GM12872 (cell line): ENCODE data around the gene SLC5A6.

Experiments used
- TF ChIP-seq, protein P1 (sequence below): IDR thresholded peaks from 3 replicates; pipeline ENCODE4 v1.5.1; 2011; ENCODE audit warnings: low read depth, mild to moderate bottlenecking, low read length, moderate library complexity; ENCODE audit not compliant: insufficient read depth

SLC5A6 gene

DNA sequence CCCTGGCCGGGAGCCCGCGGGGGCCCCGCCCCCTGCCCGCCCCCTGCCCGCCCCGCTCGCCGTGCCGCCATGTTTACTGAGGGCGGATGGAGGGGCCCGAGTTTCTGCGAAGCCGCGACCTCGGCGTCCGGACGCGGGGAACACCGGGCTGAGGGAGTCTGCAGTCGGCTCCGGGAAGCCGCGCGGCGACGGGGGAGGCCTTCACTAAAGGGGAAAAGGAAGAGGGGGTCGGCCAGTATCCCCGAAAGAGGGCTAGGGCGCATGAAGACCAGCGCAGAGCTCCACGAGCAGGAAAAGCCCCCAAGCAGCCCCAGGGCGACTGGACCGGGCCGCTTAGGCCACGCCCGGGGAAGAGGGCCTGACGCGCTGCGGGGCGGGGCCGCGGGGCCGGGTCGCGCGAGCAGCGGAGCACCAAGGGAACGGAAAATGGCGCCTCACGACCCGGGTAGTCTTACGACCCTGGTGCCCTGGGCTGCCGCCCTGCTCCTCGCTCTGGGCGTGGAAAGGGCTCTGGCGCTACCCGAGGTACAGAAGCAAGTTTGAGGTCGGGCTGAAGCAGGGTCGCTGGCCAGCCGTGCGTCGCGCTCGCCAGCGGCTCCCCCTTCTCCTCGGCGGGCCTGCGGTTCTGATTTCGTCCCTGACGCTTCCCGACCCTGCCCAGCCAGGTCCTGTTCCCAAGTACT is at the start of gene SLC5A6, which contains the start of gene ATRAID:
Gene SLC5A6, minus strand, starts transcription at position 326 of the 683 bp plus-strand sequence. CDS start 4,618 bp downstream, outside the sequence.
Gene ATRAID, plus strand, starts transcription at position 99 of the 683 bp plus-strand sequence. Its CDS starts 328 bp downstream, at position 427.
- TF ChIP-seq, protein P1, sequence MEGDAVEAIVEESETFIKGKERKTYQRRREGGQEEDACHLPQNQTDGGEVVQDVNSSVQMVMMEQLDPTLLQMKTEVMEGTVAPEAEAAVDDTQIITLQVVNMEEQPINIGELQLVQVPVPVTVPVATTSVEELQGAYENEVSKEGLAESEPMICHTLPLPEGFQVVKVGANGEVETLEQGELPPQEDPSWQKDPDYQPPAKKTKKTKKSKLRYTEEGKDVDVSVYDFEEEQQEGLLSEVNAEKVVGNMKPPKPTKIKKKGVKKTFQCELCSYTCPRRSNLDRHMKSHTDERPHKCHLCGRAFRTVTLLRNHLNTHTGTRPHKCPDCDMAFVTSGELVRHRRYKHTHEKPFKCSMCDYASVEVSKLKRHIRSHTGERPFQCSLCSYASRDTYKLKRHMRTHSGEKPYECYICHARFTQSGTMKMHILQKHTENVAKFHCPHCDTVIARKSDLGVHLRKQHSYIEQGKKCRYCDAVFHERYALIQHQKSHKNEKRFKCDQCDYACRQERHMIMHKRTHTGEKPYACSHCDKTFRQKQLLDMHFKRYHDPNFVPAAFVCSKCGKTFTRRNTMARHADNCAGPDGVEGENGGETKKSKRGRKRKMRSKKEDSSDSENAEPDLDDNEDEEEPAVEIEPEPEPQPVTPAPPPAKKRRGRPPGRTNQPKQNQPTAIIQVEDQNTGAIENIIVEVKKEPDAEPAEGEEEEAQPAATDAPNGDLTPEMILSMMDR: no peak

DNA sequence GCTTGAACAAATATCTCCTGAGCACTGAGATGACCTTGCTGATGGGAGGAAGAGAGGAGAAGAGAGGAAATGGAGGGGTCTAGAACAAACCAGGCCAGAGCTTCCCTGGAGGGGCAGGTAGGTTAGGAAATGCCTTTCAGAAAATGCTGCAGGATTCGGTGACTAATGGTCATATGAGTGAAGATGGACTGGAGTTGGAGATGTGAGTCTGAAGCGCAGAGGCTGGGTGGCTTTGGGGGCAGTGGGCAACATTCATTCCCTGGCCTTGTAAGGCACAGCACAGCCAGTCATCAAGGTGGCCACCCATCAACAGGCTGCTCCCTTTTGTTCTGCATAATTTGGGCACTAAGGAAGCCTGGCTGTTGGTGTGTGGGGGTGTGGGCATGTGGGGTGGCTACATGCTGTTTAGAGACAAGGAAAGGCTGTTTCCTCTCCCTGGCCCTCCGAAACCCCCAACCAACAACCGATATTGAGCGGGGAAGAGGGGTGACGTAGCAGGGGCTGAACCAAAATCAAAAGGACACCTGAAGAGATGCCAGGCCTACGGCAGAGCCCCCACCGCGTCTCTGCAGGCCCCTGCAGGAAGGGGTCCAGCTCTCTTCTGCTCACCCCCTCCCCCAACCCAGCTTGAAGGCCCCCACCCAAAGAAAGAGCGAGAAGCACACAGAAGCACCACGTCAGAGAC is 49.3 kb upstream of the SLC5A6 start:
- TF ChIP-seq, protein P1: no peak

DNA sequence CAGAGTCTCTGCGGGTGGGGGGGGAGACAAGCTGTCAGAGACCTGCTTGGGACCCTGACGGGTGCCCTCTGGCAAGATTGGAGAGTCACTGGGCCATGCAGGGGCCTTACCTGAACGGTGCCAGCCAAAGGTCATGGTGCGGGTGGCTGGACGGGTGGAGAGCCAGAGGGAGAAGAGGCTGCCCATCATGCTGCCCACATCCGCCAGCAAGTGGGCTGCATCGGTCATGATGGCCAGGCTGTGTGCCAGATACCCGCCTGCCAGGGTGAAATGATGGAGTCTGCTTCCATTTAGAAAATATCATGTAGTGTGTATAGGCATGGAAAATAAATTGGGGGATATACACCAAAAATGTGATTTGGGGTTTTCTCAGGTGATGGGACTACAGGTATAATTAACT is 46.0 kb upstream of the SLC5A6 start:
- TF ChIP-seq, protein P1: no peak

DNA sequence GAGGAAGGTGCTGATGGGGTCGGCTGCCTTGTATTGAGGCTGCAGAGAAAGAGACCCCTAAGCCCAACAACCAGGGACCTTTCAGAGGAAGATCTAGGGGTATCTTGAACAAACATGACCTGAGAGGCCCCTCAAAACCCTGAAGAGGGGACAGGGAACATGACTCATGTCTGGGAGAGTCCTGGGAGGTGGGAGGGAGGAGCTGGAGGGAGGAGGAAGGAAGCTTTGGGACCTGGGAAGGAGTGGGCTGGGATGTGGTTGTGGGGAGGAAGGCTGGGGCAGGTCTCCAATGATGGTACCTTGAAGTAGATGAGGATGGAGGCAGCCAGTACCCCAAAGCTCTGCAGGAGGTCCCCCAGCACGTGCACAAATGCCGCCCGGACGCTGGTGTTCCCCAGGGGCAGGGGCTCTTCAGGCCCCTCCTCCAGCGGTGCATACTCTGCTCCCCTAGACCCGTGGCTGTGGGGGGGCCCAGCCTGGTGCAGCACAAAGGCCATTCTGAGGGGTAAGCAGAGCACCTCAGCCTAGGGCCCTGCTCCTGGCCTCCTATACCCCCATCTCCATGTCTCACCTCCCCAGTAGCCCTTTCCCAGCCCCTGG is 44.9 kb upstream of the SLC5A6 start:
- TF ChIP-seq, protein P1: no peak

DNA sequence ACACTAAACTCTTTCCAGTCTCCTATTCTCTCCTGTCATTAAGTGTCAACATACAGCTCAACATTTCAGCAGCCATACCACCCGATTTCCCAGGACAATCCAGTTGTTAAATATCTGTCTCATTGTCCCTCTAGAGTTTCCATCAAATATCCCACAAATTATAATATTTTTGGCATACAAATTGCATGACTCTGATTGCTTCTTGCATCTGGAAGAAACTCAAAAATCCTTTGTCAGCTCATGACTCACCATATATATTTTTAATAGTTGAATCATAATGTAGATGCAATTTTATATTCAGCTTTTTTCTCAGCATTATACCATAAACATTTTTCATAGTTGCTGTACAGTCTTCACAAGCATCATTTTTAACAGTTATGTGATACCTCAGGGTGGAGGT is 43.6 kb upstream of the SLC5A6 start:
- TF ChIP-seq, protein P1: no peak

DNA sequence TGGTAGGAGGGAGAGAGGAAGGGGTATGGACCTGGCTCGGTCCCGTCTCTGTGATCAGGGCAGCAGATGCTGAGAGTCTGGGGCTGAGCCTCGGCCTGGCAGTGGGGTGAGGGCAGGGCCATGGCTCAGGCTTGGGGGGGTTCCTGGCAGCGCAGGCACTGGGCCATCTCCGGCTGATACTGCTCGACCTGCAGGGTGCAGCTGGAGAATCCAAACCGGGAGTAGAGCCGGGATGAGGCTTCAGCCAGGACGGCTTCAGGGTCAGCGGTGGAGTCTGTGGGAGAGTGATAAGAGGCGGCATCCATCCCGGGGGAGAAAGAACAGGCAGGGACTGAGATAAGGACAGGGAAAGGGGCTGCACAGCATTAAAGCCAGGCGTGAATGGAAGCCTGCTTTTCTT is 43.1 kb upstream of the SLC5A6 start:
- TF ChIP-seq, protein P1: no peak

DNA sequence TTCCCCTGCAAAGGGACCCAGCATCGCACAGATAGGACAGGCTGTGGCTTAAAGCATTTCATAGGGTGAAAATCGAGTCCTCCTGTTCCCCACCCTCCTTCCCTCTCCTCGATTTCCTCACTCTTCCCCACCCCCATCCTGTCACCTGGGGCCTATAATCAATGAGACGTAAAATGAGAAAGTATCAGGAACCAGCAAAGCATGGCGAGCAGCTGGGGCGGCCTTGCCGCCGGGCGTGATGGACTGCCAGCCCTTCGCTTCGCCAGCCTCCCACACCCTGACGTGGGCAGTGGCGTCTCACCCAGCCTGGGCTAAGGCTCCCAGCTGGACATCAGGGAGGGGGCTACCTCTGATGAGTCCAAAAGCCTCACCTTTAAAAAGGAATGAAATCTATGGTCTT is 39.7 kb upstream of the SLC5A6 start:
- TF ChIP-seq, protein P1: no peak
